Measurements from ENCODE around the gene MYO5C. TPM values are rescaled to one million over a fixed set of nuclear protein-coding genes. Genes with fewer than 3 reads are reported as not detected.

The MYO5C gene
- total RNA-seq, 2 donors from 2014 or later = 3.0 to 18.4 TPM

- TF ChIP-seq CTCF (IDR thresholded peaks at IDR 0.05) = no peak
- Histone ChIP-seq H3K27ac (no peak overlapping the region), H3K4me3 (no peak overlapping the region), H3K36me3 (no peaks in the 10 kb centered on the region), H3K9me3 (no peaks in the 10 kb centered on the region), H3K4me1 (ENCODE audit: control insufficient read depth in 1 of 2, low read depth in 2 of 2) (peaks cover 0 to 7% of the 10 kb centered on the region in 2 donors), H3K27me3 (replicated peaks; ENCODE audit: insufficient read depth) (no peaks in the 10 kb centered on the region)
- DNase-seq (ENCODE audit: low spot score) (no peak), ATAC-seq (ENCODE audit: insufficient number of reproducible peaks, low FRiP score, low read depth) (no peak)
Observed at GRCh38 chr15:52184721-52185120, 110.9 kb downstream of the MYO5C start.

- Histone ChIP-seq H3K36me3 (no peaks in the 10 kb centered on the region), H3K27me3 (replicated peaks; ENCODE audit: insufficient read depth) (no peaks in the 10 kb centered on the region), H3K4me3 (no peak overlapping the region), H3K27ac (no peak overlapping the region), H3K4me1 (ENCODE audit: control insufficient read depth in 1 of 2, low read depth in 2 of 2) (peaks cover 2 to 12% of the 10 kb centered on the region in 2 donors), H3K9me3 (no peaks in the 10 kb centered on the region)
- peak; percentile 40 for TF ChIP-seq CTCF (IDR thresholded peaks at IDR 0.05)
- ATAC-seq (ENCODE audit: insufficient number of reproducible peaks, low FRiP score, low read depth) (no peak), DNase-seq (ENCODE audit: low spot score) (no peak)
Observed at GRCh38 chr15:52183562-52184173, 111.9 kb downstream of the MYO5C start.

- no peak for TF ChIP-seq CTCF (IDR thresholded peaks at IDR 0.05)
- Histone ChIP-seq H3K9me3 (no peaks in the 10 kb centered on the region), H3K4me1 (ENCODE audit: control insufficient read depth in 1 of 2, low read depth in 2 of 2) (peaks cover 3 to 16% of the 10 kb centered on the region in 2 donors), H3K4me3 (no peak overlapping the region), H3K36me3 (no peaks in the 10 kb centered on the region), H3K27ac (no peak overlapping the region), H3K27me3 (replicated peaks; ENCODE audit: insufficient read depth) (no peaks in the 10 kb centered on the region)
- ATAC-seq (ENCODE audit: insufficient number of reproducible peaks, low FRiP score, low read depth) = no peak
- no peak for DNase-seq (ENCODE audit: low spot score)
Observed at GRCh38 chr15:52181938-52182780, 113.4 kb downstream of the MYO5C start.

- no peaks in the 10 kb centered on the region for H3K27me3 ChIP-seq (replicated peaks; ENCODE audit: insufficient read depth)
- H3K27ac ChIP-seq = no peak overlapping the region
- H3K4me3 ChIP-seq = peak overlapping the region; percentile 88
- H3K9me3 ChIP-seq = no peaks in the 10 kb centered on the region
- no peak for ATAC-seq (ENCODE audit: insufficient number of reproducible peaks, low FRiP score, low read depth)
- H3K36me3 ChIP-seq = no peaks in the 10 kb centered on the region
- TF ChIP-seq CTCF (IDR thresholded peaks at IDR 0.05) = no peak
- peaks cover 3 to 16% of the 10 kb centered on the region in 2 donors for H3K4me1 ChIP-seq (ENCODE audit: control insufficient read depth in 1 of 2, low read depth in 2 of 2)
- DNase-seq (ENCODE audit: low spot score) = no peak
Observed at GRCh38 chr15:52180851-52181450, 114.7 kb downstream of the MYO5C start.

GRCh38 chr15:52180196-52180835 lies 115.3 kb downstream of the MYO5C start:
- no peak for TF ChIP-seq CTCF (IDR thresholded peaks at IDR 0.05)
- H3K4me3 ChIP-seq = peak overlapping the region; percentile 88
- peak overlapping the region; percentile 77 to 78 for H3K27ac ChIP-seq
- H3K27me3 ChIP-seq (replicated peaks; ENCODE audit: insufficient read depth) = no peaks in the 10 kb centered on the region
- no peak for DNase-seq (ENCODE audit: low spot score)
- peaks cover 3 to 16% of the 10 kb centered on the region in 2 donors for H3K4me1 ChIP-seq (ENCODE audit: control insufficient read depth in 1 of 2, low read depth in 2 of 2)
- no peaks in the 10 kb centered on the region for H3K9me3 ChIP-seq
- no peak for ATAC-seq (ENCODE audit: insufficient number of reproducible peaks, low FRiP score, low read depth)
- no peaks in the 10 kb centered on the region for H3K36me3 ChIP-seq

Measured in thoracic aorta (tissue), 2 donors.